HG03571 (cell line): ENCODE measurements around the gene SLC8B1.

Experiments
- ATAC-seq: cut with Tn5 transposase; IDR thresholded peaks from one replicate; pipeline ENCODE4 v1.9.1; 2021; ENCODE audit not compliant: unreplicated experiment

The SLC8B1 gene

DNA sequence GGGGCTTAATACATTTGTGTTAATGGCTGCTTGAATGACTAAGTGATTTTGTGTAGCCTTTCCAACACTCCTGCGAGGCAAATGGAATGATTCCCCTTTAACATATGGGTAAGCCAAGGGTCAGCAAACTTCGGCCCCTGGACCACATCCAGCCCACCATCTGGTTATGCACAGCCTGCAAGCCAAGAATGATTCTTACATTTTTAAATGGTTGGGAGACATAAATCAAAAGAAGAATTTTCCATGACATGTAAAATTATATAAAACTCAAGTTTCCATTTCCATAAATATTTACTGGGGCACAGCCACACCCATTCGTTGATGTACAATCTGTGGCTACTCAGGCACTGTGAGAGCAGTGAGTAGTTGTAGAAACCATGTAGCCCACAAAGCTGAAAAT lies 9.0 kb downstream of the SLC8B1 start:
- ATAC-seq: no peak

DNA sequence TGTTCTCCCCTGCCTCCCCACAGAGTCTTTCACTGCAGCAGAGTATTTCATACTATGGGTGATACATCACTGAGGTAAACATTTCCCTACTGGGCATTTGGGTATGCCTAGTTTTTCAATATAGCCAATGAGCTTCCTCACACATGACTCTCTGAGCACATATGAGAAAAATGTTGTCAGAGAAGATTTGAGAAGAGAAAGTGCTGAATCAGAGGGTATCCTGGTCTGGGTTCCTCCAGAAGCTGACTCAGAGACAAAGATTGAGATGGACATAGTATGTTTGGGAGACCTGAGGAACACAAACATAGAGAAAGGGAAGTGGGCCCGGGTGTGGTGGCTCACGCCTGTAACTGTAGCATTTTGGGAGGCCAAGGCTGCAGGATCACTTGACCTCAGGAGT lies 12.6 kb downstream of the SLC8B1 start:
- no peak for ATAC-seq

DNA sequence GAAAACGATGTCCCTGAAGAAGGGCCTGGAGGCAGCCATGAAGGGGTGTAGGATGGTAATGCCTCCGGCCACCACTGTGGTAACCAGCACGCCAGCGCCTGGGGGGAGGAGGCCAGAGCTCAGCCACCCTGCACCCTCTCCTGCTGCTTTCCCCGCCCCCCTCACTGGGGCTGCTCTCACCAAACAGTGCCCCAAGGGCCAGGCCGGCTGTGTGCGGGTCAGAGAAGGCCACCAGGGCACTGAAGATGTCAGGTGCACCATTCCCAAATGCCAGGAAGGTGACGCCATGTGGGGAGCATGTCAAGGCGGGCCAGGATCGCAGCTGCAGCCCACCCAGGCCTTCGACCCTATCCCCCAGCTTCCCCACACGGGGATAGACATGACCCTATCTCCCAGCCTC lies 14.5 kb downstream of the SLC8B1 start:
- ATAC-seq: no peak

DNA sequence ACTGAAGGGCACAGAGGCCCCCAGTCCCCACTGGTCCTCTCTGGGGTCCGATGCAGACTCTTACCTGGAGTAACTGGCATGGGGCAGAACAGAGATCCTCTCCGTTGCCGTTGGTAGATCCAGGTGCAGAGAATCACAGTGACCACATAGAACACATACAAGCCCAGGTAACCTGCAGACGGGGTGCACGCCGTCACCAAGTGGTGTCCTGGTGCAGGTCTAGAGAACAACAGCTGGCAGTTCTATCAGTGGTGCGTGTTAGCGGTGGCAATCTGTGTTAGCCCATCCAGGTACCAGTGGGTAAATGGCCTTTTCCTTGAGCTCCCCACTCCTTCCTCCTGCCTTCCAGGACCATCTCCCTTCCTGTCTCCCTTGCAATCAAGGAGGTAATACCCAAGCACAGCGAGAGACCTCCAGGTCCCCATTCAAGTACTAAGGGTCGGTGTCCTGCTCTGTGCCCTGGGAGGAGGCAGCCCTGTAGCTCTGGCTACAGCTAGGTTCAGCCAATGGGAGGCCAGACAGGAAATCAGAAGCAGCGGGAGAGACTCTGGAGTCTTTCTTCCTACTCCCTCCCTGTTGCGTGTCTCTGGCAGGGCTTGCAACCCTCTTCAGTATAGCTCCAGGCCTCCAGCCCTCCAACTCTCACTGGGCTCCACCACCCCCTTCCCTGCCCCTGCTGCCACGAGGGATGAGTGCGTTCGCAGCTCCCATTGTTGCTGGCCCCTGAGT lies 15.8 kb downstream of the SLC8B1 start:
- ATAC-seq: no peak

DNA sequence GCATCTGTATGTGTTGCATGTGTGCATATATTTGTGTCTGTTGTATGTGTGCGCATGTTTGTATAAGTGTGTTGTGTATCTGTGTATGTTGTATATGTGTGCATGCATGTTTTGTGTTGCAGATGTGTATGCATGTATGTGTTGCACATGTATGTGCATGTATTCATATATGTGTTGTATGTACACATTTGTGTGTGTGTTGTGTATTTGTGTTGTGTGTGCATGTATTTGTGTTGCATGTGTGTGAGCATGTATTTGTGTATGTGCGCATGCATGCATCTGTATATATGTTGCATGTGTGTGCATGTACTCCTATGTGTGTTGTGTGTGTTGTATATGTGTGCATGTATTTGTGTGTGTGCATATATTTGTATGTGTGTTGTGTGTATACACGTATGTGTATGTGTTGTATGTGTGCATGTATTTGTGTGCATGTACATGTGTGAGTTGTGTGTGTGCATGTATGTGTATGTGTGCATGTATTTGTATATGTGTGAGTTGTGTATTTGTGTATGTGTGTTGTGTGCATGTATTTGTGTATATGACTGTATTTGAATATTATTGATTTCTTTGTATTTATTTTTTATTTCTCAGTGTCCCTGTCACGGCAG lies 16.8 kb downstream of the SLC8B1 start:
- ATAC-seq: no peak

DNA sequence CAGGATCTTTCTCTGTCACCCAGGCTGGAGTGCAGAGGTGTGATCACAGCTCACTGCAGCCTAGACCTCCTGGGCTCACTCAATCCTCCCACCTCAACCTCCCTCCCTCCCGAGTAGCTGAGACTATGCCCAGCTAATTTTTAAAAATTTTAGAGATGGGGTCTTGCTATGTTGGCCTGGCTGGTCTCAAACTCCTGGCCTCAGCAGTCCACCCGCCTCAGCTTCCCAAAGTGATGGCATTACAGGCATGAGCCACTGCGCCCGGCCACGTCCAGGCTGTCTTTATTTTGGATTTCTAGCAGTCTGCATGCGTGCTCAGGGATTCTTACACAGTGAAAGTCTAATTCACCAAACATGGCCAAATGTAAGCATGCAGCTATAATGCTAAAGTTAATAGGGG lies 17.8 kb downstream of the SLC8B1 start:
- ATAC-seq: no peak

DNA sequence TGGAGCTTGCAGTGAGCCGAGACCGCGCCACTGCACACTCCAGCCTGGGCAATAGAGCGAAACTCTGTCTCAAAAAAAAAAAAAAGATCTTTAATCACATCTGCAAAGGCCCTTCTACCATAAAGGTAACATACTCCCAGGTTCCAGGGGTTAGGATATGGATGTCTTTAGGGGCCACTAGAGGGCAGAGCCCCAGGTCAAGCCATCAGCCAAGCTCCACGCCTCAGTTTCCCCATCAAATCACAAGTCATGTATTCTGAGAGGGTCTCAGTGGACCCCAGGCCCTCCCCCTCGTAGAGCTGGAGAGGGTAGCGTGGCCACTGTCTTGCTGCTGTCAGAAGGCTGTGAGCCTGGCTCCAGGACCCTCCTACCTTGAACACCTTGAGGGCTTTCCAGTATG lies 18.8 kb downstream of the SLC8B1 start:
- ATAC-seq: no peak

DNA sequence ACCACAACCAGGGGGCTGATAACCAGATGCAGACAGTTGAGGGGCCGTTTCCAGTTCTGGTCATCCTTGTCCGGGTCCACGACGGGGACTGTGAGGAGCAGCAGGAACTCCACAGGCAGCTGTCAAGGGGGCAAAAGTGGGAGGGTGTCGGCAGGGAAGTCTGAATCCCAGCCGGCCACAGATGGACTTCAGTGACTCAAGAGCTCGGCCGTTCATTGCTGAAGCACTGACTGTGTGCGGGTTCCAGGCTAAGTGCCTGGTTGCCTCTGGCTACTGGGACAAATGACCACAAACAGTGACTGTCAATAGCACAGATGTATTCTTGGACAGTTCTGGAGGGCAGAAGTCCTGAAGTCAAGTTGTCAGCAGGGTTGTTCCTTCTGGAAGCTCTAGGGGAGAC lies 19.6 kb downstream of the SLC8B1 start:
- ATAC-seq: no peak

DNA sequence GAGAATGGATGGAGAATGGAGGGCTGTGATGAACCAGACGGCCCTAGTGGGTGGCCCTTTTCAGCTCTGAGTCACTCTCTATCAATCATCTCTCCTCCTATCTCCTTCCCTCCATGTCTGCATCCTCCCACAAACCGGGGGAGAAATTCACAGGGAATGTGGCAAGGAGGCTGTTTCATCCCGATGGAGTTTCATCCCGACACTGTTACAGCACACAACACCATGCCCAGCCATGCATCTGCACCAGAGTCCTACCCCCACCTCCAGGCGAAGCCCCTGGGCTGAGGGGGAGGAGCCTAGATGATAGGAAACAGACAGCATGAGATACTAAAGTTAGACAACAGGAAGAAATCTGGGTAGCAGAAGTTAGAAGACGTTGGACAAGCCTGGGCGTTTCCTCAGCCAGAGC lies 20.8 kb downstream of the SLC8B1 start:
- ATAC-seq: no peak

DNA sequence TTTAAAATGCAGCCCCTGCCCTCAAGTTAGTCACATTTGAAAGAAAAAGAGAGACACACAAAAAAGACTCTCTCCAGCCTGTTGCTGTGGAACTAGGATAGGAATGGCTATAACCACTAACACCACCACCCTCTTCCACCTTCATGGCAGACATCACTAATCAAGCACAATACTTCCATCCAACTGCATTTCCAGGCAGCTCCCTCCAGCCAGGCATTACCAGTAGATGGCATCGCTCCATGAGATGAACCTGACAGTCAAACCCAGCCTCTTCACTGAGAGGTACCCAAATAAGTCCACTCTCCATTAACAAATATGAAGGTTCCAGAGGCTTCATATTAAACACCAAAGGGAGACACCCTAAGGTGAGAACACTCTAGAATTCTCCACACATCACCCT lies 24.4 kb downstream of the SLC8B1 start:
- ATAC-seq: no peak

DNA sequence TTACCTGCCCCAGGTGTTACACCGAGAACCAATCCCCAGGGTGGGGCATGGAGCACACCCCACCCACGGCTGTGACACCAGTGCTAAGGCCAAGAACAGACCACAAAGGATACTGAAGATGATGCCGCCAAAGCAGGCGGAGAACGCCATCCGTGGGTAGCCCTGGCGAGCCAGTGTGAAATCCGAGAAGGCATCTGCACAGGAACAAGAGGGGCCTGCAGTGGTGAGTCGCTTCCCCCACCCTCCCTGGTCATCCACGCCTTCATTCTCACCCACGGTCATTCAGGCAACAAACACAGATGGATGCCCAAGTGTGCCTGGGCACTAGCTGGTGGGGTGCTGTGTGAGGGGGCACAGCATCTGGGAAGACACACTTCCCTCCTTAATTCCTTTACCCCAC lies 28.5 kb downstream of the SLC8B1 start:
- ATAC-seq: no peak

DNA sequence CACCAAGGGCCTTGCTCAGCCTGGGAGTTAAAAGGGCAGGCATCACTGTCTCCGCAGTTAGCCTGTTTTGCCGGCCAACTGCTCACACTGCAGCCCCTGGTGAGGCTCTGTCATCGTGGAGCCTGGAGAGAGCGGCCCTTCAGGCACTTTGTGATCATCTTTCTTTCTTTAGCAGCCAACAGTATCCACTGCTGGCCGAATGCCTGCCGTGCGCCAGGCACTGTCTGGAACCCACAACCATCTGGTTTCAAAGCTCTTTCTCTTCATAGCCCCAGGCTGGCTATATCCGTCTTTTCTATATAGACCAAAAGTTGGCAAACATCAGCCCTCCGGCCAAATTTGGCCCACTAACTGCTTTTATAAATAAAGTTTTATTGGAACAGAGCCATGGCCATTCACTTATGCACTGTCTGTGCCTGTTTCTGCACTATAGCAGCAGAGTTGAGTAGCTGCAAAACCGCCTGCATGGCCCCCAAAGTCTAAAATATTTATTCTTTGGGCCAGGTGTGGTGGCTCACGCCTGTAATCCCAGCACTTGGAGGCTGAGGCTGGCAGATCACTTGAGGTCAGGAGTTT lies 29.5 kb downstream of the SLC8B1 start:
- ATAC-seq: no peak

DNA sequence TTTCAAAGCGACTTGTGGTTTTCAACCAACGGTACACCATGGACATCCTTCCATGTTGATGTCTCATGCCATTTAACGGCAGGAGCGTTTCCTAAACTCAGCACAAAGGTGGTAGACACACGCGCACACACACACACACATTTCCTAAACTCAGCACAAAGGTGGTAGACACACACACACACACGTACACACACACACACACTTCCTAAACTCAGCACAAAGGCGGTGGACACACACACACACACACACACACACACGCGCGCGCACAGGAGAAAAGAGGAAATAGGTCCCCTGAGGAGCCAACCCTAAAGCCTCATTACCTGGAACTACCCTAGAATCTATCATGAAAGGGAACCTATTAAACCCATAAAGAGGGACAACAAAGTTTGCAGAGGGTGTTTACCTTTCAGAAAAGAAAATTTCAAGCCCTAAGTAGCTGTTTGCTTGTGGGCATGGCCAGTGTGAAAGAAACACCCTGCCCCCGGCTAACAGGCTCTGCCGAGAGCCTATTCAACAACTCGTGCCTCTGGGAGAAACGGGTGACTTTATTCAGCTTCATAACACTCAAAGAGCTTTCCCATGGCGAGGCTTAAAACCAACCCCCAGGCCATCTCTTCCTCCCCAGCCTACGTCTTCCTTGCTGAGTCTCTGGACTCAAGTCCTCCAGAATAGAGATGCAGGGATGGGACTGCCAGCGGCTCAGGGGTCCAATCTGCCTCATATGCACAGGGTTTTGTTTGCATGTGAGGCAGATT lies 31.8 kb downstream of the SLC8B1 start:
- ATAC-seq: no peak

DNA sequence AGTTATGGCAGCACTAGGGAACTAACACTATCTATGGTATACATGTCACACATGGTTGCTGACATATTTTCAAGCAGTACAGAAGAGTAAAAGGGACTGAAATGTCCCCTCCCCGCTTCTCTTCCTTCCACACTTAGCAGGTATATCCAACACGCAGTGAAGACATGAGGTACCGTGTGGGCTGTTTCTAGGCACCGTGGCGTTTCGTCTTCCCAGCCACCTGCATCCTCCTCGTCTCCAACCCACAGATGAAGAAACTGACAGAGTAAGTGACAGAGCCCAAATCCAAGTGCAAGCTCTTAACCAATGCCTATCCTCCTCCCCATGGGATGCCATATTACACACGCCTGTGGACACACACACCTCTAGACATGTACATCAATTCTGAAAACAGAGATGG lies 32.4 kb downstream of the SLC8B1 start:
- no peak for ATAC-seq

DNA sequence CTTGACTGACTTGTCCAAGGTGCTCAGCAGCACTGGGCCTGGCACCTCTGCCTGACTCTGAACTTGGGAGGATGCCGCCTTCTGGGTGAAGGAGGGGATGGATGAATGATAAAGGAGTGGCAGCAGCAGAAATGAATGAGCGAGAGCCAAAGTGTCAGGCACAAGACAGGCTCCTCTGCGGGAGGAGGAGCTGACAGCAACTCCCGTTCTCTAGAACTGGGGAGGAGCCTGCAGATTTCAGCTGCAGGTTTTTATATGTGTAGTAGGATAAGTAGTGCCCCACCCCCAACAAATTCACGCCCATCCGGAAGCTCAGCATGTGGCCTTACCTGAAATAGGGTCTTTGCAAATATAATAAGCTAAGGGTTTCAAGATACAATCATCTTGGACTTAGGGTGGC lies 33.1 kb downstream of the SLC8B1 start:
- no peak for ATAC-seq

DNA sequence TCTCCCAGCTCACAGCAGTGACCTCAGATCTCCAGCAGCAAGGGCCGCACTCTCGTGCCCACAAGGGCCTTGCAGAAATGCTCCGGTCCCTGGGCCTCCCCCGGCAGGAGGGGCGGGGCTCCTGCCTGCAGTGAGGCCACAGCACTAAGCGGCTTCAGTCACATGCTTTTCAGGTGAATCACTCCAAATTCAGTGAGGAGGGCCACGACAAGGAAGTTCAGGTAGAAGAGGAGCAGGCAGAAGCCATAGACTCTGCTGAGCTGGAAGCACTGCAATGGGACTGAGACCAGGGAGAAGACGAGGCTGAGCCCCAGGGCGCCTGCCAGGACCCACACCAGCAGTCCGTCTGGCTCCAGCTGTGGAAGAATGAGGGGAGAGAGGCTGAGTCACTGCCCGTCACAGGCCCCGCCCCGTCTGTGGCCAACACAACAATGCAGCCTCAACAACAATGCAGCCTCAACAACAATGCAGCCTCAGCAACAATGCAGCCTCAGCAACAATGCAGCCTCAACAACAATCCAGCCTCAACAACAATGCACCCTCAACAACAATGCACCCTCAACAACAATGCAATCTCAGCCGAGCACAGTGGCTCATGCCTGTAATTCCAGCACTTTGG lies 35.2 kb downstream of the SLC8B1 start:
- no peak for ATAC-seq

DNA sequence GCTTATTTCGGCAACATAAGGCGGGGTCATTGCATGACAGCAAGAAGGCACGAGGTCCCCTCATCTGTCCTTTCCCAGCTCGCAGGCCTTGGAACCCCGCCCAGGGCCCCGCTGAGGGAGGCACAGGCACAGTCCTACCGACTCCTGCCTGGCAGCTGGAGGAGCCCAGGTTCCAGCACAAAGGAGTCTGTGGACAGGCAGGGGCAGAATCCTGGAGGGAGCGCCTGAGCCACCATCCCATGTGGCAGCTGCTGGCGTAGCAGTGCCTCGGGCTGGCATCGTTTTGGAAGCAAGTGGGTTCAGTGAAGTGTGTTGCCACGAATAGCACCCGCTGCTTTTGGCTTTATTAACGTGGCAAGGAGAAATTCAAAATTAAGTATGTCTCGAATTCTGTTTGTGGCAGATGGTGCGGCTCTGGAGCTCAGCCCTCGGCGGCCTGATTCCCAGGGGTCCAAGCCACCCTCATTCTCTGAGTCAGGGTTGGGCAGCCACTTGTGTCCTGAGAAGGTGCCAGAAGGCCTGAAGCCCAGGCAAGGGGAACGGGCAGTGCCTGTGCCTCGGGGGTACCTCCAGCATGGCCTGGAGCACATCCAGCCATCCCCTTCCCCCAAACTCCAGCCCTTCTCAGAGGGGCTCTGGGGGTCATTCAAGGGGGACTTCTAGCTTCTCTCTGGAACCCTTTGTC lies 35.9 kb downstream of the SLC8B1 start:
- no peak for ATAC-seq

DNA sequence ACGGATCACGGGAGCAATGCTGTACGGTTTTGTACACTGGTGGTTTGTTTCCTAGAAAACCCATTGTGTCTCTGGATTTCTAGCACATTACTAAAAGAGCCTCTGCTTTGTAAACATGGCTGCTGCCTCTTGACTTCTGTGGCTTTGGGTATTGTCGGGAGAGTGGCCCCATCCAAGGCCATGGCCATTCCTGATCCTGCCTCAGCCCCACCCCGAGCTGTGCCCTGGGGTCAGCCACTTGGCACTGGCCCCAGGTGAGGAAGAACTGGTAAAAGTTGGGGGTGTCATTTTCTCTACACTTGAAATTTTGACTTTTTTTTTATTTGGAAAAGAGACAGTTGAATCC lies 36.5 kb downstream of the SLC8B1 start:
- no peak for ATAC-seq

DNA sequence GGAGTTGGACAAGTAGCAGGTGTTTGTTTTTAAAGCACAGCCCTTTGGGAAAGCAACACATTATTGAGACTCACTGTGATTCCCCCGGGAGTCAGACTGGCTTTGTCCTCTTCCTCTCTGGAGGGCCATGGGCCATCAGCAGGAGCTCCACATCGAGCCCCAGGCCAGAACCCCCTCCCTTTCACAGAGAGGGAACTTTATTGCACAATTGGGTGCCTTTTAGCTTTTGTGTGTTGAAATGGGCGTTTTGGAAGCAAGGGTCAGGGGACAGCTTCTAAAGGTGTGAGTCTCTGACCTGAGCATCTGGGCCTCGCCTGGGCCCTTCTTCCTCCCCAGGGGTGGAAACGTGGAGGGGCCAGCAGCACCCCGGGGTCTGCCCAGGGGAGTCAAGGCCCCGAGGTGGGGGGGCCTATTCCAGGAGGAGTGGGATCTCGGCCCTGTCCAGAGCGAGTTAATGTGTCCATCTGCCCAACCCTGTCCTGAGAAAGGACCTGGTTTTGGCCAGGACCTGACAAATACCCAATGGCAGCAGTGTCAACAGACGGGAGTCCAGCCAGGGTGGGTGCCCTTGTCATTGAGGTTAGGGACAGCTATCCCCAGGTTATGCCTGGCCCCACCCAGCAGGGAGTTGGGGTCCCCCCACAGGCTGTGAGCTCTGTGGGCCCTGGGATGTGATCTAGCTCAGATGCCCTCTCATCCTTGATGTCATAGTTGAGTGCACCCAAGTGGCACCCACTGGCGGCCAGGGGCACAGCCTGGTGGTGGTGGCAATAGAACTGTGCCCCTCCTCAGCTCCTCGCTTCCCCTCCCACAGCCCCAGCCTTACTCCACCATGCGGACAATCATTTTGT lies 37.1 kb downstream of the SLC8B1 start:
- ATAC-seq: no peak

DNA sequence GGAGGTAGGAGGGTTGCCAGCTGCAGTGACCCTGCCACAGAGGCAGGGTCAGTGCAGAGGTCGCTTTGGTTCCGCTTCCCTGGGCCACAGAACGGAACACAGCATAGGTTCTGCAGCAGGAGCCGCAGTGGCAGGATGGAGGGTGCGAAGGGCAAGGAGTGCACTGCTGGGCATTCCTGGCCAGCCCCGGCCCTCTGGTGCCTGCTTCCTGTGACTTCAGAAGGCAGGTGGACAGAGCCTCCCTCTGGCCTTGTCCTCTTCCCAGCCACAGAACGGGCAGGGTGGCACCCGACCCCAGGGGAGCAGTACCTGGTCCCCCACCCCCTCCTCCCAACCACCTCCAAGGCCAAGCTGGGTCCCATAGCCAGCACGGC lies 37.7 kb downstream of the SLC8B1 start:
- ATAC-seq: no peak
